ENCODE data around the gene BCR. TPM values are rescaled to one million over a fixed set of nuclear protein-coding genes. Genes with fewer than 3 reads are reported as not detected.

BCR gene
- total RNA-seq, 1 experiment from 2014 or later = 129 TPM

DNA sequence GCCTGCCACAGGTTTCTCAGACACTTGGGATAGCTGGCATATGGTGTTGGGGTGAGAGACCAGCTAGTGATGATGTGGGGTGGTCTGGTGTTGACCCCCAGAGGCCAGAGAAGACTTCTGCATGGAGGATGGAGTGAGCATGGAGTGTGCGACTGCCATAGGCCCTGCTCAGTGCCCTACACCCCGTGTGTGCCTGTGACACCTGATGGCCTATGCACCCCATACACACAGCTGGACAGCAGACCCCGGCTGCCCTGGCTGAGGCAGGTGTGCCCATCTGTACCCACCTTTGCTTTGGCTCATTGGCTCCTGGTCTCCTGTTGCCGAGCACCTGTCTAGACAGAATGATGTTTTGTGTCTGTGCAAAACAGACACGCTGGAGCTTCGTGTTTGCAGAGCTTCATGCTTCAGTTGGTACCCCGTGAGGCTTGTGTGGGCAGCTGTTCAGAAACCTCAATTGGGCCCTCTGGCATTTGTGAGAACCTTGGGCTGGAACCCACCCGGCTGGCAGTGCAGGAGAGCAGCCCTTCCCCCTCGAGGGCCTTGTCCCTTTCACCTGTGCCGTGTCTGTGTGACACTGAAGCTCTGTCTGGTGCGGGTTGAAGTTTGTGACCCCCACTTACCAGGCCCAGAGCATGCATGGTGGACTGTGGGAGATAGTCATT, 27.6 kb downstream of the BCR start:
- peak overlapping the region; percentile 70; the same call in 1 of the 2 replicates for H3K27ac Mint-ChIP-seq
- H3K4me1 Mint-ChIP-seq = peaks cover 26% of the 10 kb centered on the region
- no peaks in the 10 kb centered on the region for H3K9me3 Mint-ChIP-seq
- DNase-seq (ENCODE audit: low spot score) (no peak), ATAC-seq (no peak)
- ChIA-PET POLR2A (interaction anchor here (1.0 kb wide), 1 partner anchor 26 kb away, joined by 3 read pairs; no protein-coding TSS in a partner anchor), CTCF (interaction anchor here (1.3 kb wide), 1 partner anchor 52 kb away, joined by 4 read pairs; no protein-coding TSS in a partner anchor)
- H3K4me3 Mint-ChIP-seq = no peak overlapping the region
- peaks cover 16% of the 10 kb centered on the region for H3K36me3 Mint-ChIP-seq
- no peak for TF ChIP-seq CREM (CRISPR knock-in tag; IDR thresholded peaks at IDR 0.05)
- TF ChIP-seq FOXK1 (CRISPR knock-in tag; IDR thresholded peaks at IDR 0.05) = no peak
- TF ChIP-seq ZBTB43 (CRISPR knock-in tag; IDR thresholded peaks at IDR 0.05) = no peak
- TF ChIP-seq ERG (CRISPR knock-in tag; IDR thresholded peaks at IDR 0.05) = no peak
- no peak for TF ChIP-seq NR3C1 (CRISPR knock-in tag; conservative IDR thresholded peaks at IDR 0.05; ENCODE audit: low read depth)
- no peak for TF ChIP-seq TCF7 (CRISPR knock-in tag; IDR thresholded peaks at IDR 0.05; ENCODE audit: low read depth)
- no peak for TF ChIP-seq KAT7 (CRISPR knock-in tag; IDR thresholded peaks at IDR 0.05; ENCODE audit: borderline replicate concordance)
- no peak for TF ChIP-seq ATF6 (CRISPR knock-in tag; IDR thresholded peaks at IDR 0.05)
- no peak for TF ChIP-seq ZMAT4 (CRISPR knock-in tag; IDR thresholded peaks at IDR 0.05)
- no peak for TF ChIP-seq SOX15 (CRISPR knock-in tag; IDR thresholded peaks at IDR 0.05)
- TF ChIP-seq NFATC4 (CRISPR knock-in tag; IDR thresholded peaks at IDR 0.05) = no peak
- no peaks in the 10 kb centered on the region for H3K27me3 Mint-ChIP-seq (ENCODE audit: low read depth)

DNA sequence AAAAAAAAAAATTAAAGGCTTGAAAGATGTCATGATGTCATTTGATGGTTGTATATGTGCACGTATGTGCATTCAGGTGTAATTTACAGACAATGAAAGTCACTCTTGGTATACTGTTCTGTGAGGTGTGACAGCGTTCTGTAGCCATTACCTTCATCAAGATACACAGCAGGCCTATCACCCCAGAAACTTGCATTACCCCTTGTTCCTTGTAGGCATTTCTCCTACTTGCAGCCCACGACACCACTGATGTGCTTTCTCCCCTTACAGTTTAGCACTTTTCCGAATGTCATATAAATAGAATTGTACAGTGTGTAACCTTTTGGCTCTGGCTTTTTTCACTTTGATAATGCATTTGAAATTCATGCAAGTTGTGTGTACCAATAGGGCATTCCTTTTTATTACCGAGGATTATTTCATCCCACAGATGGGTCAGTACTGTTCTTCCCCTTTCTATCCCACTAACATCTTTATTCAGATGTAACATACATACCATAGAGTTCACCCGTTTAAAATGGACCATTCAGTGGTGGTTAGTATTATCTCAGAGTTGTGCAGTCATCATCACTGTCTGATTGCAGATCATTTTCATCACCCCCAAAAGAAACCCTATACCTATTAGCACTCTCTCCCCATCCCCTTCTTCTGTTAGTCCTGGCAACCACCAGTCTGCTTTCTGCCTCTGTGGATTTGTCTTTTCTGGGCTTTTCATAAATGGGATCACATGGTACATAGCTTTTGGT, 30.3 kb downstream of the BCR start:
- POLR2A ChIA-PET = no interaction called here
- CTCF ChIA-PET = interaction anchor here (1.4 to 1.6 kb wide), 2 partner anchors 32 kb away, joined by 3 to 4 read pairs; no protein-coding TSS in a partner anchor
- ATAC-seq (no peak), DNase-seq (ENCODE audit: low spot score) (no peak)
- Mint-ChIP-seq H3K9me3 (no peaks in the 10 kb centered on the region), H3K27ac (no peak overlapping the region), H3K36me3 (peaks cover 13% of the 10 kb centered on the region), H3K4me1 (peaks cover 24% of the 10 kb centered on the region), H3K27me3 (ENCODE audit: low read depth) (no peaks in the 10 kb centered on the region), H3K4me3 (no peak overlapping the region)
- TF ChIP-seq MXD4 (CRISPR knock-in tag; IDR thresholded peaks at IDR 0.05; ENCODE audit: borderline replicate concordance) (no peak), ZNF232 (CRISPR knock-in tag; IDR thresholded peaks at IDR 0.05) (no peak), E2F4 (CRISPR knock-in tag; IDR thresholded peaks at IDR 0.05; ENCODE audit: borderline replicate concordance, low read depth) (no peak), NFYB (CRISPR knock-in tag; conservative IDR thresholded peaks at IDR 0.05; ENCODE audit: low read depth) (no peak), IRF2 (CRISPR knock-in tag; IDR thresholded peaks at IDR 0.05; ENCODE audit: borderline replicate concordance, low read depth) (no peak), ZSCAN18 (CRISPR knock-in tag; IDR thresholded peaks at IDR 0.05) (no peak), ZNF532 (CRISPR knock-in tag; IDR thresholded peaks at IDR 0.05; ENCODE audit: borderline replicate concordance) (no peak), GRHL2 (CRISPR knock-in tag; IDR thresholded peaks at IDR 0.05; ENCODE audit: insufficient replicate concordance, severe bottlenecking) (no peak), SP1 (CRISPR knock-in tag; conservative IDR thresholded peaks at IDR 0.05) (no peak), ATF1 (CRISPR knock-in tag; IDR thresholded peaks at IDR 0.05) (no peak)

All from WTC11 (cell line).